GM12872 (cell line): ENCODE results near the gene CELF5.

Experiments used
- CTCF ChIP-seq: IDR thresholded peaks from 3 replicates; pipeline ENCODE4 v1.5.1; 2011; ENCODE audit warnings: low read depth, mild to moderate bottlenecking, low read length, moderate library complexity; ENCODE audit not compliant: insufficient read depth

CELF5 gene

DNA sequence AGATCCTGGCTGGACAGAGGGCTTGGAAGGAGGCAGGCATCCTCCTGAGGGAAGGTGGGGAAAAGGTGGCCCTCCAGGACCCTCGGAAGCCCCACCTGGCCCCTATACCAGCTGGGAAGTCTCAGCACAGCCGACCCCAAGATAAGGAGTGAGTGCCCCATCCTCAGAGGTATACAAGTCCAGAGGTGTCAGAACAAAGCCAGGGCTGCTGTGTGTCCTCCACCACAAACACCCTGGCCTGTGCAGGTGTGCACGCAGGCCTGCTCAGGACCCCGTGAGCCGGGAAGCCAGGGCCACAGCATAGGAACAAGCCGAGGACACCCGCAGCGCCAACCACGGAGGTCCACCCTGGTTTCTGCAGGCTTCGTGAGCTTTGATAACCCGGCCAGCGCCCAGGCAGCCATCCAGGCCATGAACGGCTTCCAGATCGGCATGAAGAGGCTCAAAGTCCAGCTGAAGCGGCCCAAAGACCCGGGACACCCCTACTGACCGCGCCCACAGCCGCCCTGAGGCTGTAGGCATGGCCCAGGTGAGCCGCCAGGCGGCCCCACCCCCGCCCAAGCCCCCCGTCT is 68.6 kb downstream of the CELF5 start:
- no peak for TF ChIP-seq CTCF

DNA sequence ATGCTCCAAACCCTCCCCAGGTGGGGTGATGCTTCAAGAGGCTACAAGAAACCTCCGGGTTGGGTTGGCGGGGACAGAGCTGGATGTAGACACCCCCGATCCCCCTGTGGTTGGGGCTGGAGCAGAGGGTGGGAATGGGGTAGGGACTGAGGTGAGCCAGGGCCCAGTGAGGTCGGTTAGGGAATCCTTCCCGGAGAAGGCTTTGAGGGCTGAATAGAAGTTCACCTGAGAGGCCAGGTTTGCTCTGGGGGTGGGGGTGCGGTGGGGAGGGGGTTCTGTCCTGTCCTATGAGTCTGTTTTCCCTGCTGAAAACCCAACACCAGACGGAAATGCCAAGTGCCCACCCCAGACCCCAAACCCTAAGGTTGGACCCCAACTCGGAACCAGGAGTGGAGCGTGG is 69.1 kb downstream of the CELF5 start:
- TF ChIP-seq CTCF = no peak

- TF ChIP-seq CTCF = no peak
Measured at GRCh38 chr19:3294080-3294850, 69.8 kb downstream of the CELF5 start.

DNA sequence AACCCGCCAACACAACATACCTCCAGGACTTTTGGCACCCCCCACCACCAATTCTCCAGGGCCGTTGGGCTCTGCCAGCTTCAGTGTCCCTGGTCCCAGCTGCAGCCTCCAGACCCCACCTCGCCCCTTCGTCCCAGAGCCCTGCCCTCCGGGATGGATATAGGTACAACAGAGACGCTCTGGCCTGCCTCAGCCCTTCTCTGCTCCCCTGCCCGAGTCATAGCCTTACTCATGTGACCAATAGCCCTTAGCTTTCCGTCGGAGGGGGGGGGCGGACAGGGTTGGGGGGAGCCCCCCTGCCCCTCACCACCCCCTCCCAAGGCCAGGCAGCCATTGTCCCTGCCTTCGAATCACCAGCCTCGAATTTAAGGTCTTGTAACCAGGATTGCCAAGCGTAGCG is 71.1 kb downstream of the CELF5 start:
- TF ChIP-seq CTCF = no peak

DNA sequence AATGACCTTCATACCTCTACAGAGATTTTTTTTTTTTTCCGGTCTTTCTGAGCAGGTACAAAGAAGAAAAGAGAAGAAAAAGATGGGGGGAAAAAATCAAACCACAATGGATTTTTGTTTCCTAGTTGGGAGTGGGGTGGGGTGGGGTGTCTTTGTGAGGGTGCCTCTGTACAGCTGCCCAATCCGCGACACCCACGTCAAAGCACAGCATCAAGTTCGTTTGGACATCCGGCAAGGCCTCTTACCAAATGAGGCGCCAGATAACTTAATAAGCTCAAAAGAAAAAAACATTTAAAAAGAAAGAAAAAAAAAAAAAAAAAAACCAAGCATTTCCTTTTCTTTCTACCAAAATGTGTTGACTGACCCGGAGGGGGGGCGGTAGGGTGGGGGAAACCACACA is 71.6 kb downstream of the CELF5 start:
- TF ChIP-seq CTCF = no peak

- no peak for TF ChIP-seq CTCF
Measured at GRCh38 chr19:3296446-3296845, 72.0 kb downstream of the CELF5 start.

DNA sequence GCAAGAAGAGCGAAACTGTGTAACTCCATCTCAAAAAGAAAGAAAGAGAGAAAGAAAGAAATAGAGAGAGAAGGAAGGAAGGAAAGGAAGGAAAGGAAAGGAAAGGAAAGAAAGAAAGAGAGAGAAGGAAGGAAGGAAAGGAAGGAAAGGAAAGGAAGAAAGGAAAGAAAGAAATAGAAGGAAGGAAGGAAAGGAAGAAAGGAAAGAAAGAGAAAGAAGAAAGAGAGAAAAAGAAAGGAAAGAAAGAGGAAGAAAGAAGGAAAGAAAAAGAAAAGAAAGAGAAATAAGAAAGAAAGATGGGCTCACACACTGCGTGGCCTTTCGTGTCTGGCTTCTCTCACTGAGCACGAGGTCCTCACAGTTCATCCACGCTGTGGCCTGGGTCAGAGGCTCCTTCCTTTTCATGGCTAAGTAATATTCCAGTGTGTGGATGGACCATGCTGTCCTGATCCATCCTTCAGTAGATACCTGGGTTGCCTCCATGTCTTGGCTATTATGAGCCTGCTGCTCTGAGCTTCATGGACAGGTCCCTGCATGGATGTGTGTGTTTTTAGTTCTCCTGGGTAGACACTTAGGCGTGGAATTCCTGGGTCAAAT is 74.5 kb downstream of the CELF5 start:
- TF ChIP-seq CTCF = no peak
